Omental fat pad (tissue), 4 donors: Measurements from ENCODE around the gene ADAM19. TPM values are rescaled to one million over a fixed set of nuclear protein-coding genes. Genes with fewer than 3 reads are reported as not detected.
"Not testable (repeated sequence)": the region's sequence is repeated elsewhere in the genome, so short reads cannot be mapped to it uniquely, and the experiment has no call there.

Experiments
- ATAC-seq: fragments of 150-250 bp; one replicate; pipeline ENCODE4 v1.9.1; 2016; ENCODE audit warnings: mild to moderate bottlenecking, moderate library complexity; ENCODE audit not compliant: low FRiP score
- DNase-seq: peaks from one replicate; pipeline ENCODE4 v3.0.0-alpha.2; 2019; ENCODE audit warnings: low spot score
- total RNA-seq, 4 donors: library from RNA; depleted of rRNA; stranded (reverse); fragments of >200 nt; gene quantifications; one replicate each; pipeline ENCODE4 v1.1.0, GENCODE V29; 2016
- TF ChIP-seq, protein P1 (sequence below), 3 donors: fragments of 450-650 bp; IDR thresholded peaks; one replicate each; pipeline ENCODE4 v1.5.1; 2016 to 2017; ENCODE audit warnings: antibody characterized with exemption in 3 of 3, mild to moderate bottlenecking in 3 of 3, moderate library complexity in 2 of 3

The ADAM19 gene
- total RNA-seq, 4 donors from 2014 or later = 2.1 to 18.0 (median 9.1) TPM

GRCh38 chr5:157486861-157487260, 88.7 kb downstream of the ADAM19 start:
- no peak for ATAC-seq
- TF ChIP-seq, protein P1, sequence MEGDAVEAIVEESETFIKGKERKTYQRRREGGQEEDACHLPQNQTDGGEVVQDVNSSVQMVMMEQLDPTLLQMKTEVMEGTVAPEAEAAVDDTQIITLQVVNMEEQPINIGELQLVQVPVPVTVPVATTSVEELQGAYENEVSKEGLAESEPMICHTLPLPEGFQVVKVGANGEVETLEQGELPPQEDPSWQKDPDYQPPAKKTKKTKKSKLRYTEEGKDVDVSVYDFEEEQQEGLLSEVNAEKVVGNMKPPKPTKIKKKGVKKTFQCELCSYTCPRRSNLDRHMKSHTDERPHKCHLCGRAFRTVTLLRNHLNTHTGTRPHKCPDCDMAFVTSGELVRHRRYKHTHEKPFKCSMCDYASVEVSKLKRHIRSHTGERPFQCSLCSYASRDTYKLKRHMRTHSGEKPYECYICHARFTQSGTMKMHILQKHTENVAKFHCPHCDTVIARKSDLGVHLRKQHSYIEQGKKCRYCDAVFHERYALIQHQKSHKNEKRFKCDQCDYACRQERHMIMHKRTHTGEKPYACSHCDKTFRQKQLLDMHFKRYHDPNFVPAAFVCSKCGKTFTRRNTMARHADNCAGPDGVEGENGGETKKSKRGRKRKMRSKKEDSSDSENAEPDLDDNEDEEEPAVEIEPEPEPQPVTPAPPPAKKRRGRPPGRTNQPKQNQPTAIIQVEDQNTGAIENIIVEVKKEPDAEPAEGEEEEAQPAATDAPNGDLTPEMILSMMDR (IDR thresholded peaks at IDR 0.05) = no peak
- DNase-seq = no peak

- DNase-seq = no peak
- TF ChIP-seq, protein P1 (IDR thresholded peaks at IDR 0.05) = no peak
- no peak for ATAC-seq
These were observed 89.3 kb downstream of the ADAM19 start for GRCh38 chr5:157486221-157486681.

DNA sequence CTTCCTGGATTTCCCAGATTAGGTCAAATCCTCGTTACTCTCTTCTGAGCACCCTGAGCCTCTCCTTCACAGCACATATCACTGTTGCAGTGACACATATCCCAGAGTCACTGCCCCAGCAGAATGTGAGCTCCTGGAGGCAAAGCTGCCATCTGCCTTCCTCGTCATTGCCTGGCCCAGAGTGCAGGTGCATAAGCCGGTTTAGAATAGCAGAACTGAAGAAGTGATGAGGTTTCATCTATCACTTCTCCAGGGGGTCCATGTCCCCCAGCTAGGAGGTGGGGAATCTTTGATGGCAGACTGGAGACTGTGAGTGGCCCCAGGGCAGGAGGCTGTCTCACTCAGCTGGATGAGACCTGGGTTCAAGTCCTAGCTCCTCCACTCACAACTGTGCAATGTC, 89.8 kb downstream of the ADAM19 start:
- no peak for DNase-seq
- TF ChIP-seq, protein P1 (IDR thresholded peaks at IDR 0.05) = no peak
- ATAC-seq = no peak

- DNase-seq (no peak), ATAC-seq (no peak)
- TF ChIP-seq, protein P1 (IDR thresholded peaks at IDR 0.05) = no peak
These were observed 90.2 kb downstream of the ADAM19 start for GRCh38 chr5:157485340-157485739.

DNA sequence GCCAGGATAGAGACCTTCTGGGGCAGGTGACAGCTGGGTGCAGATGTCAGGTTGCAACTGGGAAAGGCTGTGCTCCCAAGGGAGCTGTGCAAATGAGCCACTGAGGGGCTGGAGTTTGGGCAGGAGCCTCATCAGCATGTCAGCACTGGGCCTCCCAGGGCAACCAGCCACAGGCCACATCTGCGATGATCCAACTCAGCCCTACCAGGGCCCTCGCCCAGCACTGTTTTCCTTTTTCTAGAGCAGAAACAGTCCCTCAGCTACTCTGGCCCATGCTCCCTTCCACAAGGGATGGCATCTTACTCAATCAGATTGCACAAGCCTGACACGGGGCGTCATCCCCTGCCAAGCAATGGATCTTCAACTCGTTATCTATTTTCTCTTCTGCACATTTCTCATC, 90.8 kb downstream of the ADAM19 start:
- TF ChIP-seq, protein P1 (IDR thresholded peaks at IDR 0.05) = no peak
- ATAC-seq (peak; percentile 72), DNase-seq (no peak)

DNA sequence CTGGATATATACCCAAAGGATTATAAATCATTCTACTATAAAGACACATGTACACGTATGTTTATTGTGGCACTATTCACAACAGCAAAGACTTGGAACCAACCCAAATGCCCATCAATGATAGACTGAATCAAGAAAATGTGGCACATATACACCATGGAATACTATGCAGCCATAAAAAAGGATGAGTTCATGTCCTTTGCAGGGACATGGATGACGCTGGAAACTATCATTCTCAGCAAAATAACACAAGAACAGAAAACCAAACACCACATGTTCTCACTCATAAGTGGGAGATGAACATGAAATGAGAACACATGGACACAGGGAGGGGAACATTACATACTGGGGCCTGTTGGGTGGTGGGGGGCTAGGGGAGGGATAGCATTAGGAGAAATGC, 92.9 kb downstream of the ADAM19 start:
- not testable (repeated sequence) for ATAC-seq, DNase-seq

GRCh38 chr5:157481666-157482065, 93.9 kb downstream of the ADAM19 start:
- DNase-seq (no peak), ATAC-seq (no peak)
- TF ChIP-seq, protein P1 (IDR thresholded peaks at IDR 0.05) = no peak

DNA sequence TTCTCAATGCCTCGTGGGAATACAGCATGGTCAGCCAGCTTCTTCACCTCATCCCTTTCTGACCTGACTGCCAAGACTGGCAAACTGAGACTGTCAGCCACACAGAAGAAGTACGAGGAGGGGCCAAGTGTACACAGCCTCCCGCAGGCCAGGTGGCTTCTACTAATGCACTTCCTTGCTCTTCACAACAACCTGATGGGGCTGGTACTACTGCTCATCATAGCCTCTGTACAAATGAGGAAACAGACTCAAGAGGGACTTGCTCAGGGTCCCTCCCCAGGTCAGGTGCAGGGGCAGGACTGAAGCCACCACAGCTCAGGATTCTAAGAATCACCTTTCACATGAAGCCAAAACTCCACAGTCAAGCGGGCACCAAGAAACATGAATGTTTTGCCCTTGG, 94.3 kb downstream of the ADAM19 start:
- DNase-seq (no peak), ATAC-seq (no peak)
- TF ChIP-seq, protein P1 (IDR thresholded peaks at IDR 0.05) = no peak
